ENCODE measurements around the gene ATRN.

Gene ATRN

GRCh38 chr20:3622406-3622805 lies 151.6 kb downstream of the ATRN start:
- no peak for DNase-seq (ENCODE audit: low read depth in 2 of 2)
- H3K4me3 ChIP-seq (replicated peaks in 1 of 2; ENCODE audit: low read depth in 2 of 2, low read length in 2 of 2), result no peak overlapping the region
- no peak for TF ChIP-seq CTCF (IDR thresholded peaks at IDR 0.05; ENCODE audit: low read depth, low read length)

GRCh38 chr20:3627476-3627875 lies 156.7 kb downstream of the ATRN start:
- H3K4me3 ChIP-seq (replicated peaks in 1 of 2; ENCODE audit: low read depth in 2 of 2, low read length in 2 of 2), result no peak overlapping the region
- DNase-seq (ENCODE audit: low read depth in 2 of 2), result no peak
- TF ChIP-seq CTCF (IDR thresholded peaks at IDR 0.05; ENCODE audit: low read depth, low read length), result no peak

GRCh38 chr20:3628502-3629314 lies 157.9 kb downstream of the ATRN start:
- no peak overlapping the region for H3K4me3 ChIP-seq (replicated peaks in 1 of 2; ENCODE audit: low read depth in 2 of 2, low read length in 2 of 2)

GRCh38 chr20:3629893-3630292 lies 159.1 kb downstream of the ATRN start:
- DNase-seq (ENCODE audit: low read depth in 2 of 2), result no peak
- no peak for TF ChIP-seq CTCF (IDR thresholded peaks at IDR 0.05; ENCODE audit: low read depth, low read length)
- no peak overlapping the region for H3K4me3 ChIP-seq (replicated peaks in 1 of 2; ENCODE audit: low read depth in 2 of 2, low read length in 2 of 2)

More at GRCh38 chr20:3628502-3629314, 157.9 kb downstream of the ATRN start:
- no peak for TF ChIP-seq CTCF (IDR thresholded peaks at IDR 0.05; ENCODE audit: low read depth, low read length)
- DNase-seq (ENCODE audit: low read depth in 2 of 2), result no peak

GRCh38 chr20:3630429-3630828 lies 159.6 kb downstream of the ATRN start:
- TF ChIP-seq CTCF (IDR thresholded peaks at IDR 0.05; ENCODE audit: low read depth, low read length), result no peak
- DNase-seq (ENCODE audit: low read depth in 2 of 2), result no peak
- H3K4me3 ChIP-seq (replicated peaks in 1 of 2; ENCODE audit: low read depth in 2 of 2, low read length in 2 of 2), result no peak overlapping the region

GRCh38 chr20:3631534-3631933 lies 160.7 kb downstream of the ATRN start:
- no peak for TF ChIP-seq CTCF (IDR thresholded peaks at IDR 0.05; ENCODE audit: low read depth, low read length)
- no peak for DNase-seq (ENCODE audit: low read depth in 2 of 2)
- no peak overlapping the region for H3K4me3 ChIP-seq (replicated peaks in 1 of 2; ENCODE audit: low read depth in 2 of 2, low read length in 2 of 2)
